BLaER1 (cell line): ENCODE data around the gene IL13.
A peak's percentile ranks its signal among the peaks of the same experiment; 100 is the strongest.

Experiments
- H3K27ac ChIP-seq: shearing (Covaris generic); formaldehyde crosslinking; 2 replicates; pipeline ENCODE4 v1.8.1; 2022
- H3K27me3 ChIP-seq: shearing (Covaris generic); formaldehyde crosslinking; 2 replicates; pipeline ENCODE4 v1.8.1; 2022
- H3K36me3 ChIP-seq: shearing (Covaris generic); formaldehyde crosslinking; 2 replicates; pipeline ENCODE4 v1.8.1; 2022
- H3K4me1 ChIP-seq: shearing (Covaris generic); formaldehyde crosslinking; 2 replicates; pipeline ENCODE4 v1.8.1; 2022
- H3K4me2 ChIP-seq: shearing (Covaris generic); formaldehyde crosslinking; 2 replicates; pipeline ENCODE4 v1.8.1; 2022
- H3K4me3 ChIP-seq: shearing (Covaris generic); formaldehyde crosslinking; 2 replicates; pipeline ENCODE4 v1.8.1; 2022
- H3K9ac ChIP-seq: shearing (Covaris generic); formaldehyde crosslinking; 2 replicates; pipeline ENCODE4 v1.8.1; 2022
- H3K9me3 ChIP-seq: shearing (Covaris generic); formaldehyde crosslinking; 2 replicates; pipeline ENCODE4 v1.8.1; 2022
- H4K20me1 ChIP-seq: shearing (Covaris generic); formaldehyde crosslinking; 2 replicates; pipeline ENCODE4 v1.8.1; 2022
- Cebpa-rat ChIP-seq: shearing (Covaris generic); IDR thresholded peaks from 2 replicates; pipeline ENCODE4 v1.8.1; 2022

The IL13 gene

DNA sequence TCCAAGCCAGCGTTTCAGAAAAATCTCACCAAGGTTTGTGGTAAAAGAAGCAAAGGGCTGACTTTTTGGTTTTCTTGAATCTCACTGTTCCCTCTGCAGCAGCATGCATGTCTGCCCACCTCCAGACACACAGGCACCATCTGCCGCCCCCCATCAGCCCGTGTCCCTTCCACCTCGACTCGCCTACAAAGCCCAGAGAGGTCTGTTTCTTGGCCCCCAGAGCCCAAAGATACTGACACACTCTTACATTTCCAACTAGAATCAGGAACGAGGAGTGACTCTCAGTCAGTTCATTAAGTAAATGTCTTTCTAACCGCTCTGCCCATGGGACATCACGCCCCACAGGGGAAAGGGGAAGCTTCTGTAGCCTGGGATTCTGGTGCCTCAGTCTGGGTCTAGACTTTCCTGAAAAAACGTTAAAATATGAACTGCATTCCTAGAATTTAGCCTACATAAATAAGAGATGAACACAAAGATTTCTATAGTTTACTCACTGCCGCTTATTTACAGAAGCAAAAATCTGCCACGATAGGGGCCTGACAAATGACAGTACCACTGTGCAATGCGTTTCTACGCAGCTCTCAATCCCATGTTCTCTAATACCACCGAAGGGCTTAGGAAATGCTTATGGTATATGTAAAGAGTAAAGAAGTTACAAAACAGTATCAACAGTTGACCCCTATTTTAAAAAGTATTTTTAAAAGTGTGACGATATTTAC lies 19.9 kb downstream of the IL13 start:
- Histone ChIP-seq H3K4me2 (no peak overlapping the region), H3K36me3 (no peaks in the 10 kb centered on the region), H3K4me3 (no peak overlapping the region), H3K9me3 (no peaks in the 10 kb centered on the region), H3K4me1 (peaks cover 7% of the 10 kb centered on the region; the same call in 1 of the 2 replicates), H3K27me3 (no peaks in the 10 kb centered on the region), H3K9ac (no peak overlapping the region), H4K20me1 (no peaks in the 10 kb centered on the region), H3K27ac (no peak overlapping the region)
- no peak for TF ChIP-seq Cebpa-rat

DNA sequence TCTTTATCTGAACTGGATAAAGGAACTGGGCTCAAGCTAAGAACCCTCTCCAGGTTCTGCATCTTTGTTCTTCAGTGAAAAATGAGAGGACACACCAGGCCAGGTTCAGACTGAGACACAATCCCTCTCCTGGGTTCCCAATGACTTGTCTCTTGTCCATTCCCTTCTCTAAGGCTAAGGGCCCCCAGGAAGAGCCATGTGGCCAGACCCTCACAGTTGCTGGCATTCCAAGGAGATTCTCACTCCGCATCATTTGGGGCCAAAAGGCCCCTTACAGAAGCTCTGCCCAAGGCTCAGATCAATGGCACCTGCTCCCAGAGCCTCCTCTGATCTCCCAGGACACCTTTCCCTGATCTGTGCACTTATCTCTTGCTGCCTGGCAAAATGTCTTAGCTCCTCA lies 20.8 kb downstream of the IL13 start:
- H3K4me3 ChIP-seq = no peak overlapping the region
- peaks cover 7% of the 10 kb centered on the region; the same call in 1 of the 2 replicates for H3K4me1 ChIP-seq
- no peak overlapping the region for H3K27ac ChIP-seq
- H3K9ac ChIP-seq = no peak overlapping the region
- no peak overlapping the region for H3K4me2 ChIP-seq
- H3K36me3 ChIP-seq = no peaks in the 10 kb centered on the region
- no peaks in the 10 kb centered on the region for H3K27me3 ChIP-seq
- H4K20me1 ChIP-seq = no peaks in the 10 kb centered on the region
- no peak for TF ChIP-seq Cebpa-rat
- no peaks in the 10 kb centered on the region for H3K9me3 ChIP-seq

DNA sequence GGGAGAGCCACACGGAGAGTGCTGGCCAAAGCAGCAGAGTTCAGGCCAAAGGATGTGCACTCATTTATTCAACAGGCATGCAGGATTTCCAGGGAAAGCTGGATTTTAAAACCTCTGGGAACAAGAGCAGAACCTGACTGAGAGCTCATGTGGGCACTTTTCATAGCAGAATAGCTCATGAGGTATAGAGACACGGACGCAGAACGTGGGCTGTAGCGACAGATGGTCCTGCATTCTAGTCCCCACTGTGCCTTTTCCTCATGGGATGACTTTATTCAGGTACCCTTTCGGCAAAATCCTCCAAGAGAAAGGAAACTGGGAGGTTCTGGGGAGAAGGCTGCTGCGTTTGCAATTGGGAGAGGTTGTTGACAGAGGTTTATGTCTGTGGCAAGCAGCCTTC lies 21.2 kb downstream of the IL13 start:
- no peaks in the 10 kb centered on the region for H3K36me3 ChIP-seq
- no peak for TF ChIP-seq Cebpa-rat
- H3K4me2 ChIP-seq = no peak overlapping the region
- no peak overlapping the region for H3K9ac ChIP-seq
- no peaks in the 10 kb centered on the region for H3K9me3 ChIP-seq
- no peak overlapping the region for H3K4me3 ChIP-seq
- H3K27ac ChIP-seq = no peak overlapping the region
- H4K20me1 ChIP-seq = no peaks in the 10 kb centered on the region
- H3K4me1 ChIP-seq = peaks cover 10% of the 10 kb centered on the region
- H3K27me3 ChIP-seq = no peaks in the 10 kb centered on the region

DNA sequence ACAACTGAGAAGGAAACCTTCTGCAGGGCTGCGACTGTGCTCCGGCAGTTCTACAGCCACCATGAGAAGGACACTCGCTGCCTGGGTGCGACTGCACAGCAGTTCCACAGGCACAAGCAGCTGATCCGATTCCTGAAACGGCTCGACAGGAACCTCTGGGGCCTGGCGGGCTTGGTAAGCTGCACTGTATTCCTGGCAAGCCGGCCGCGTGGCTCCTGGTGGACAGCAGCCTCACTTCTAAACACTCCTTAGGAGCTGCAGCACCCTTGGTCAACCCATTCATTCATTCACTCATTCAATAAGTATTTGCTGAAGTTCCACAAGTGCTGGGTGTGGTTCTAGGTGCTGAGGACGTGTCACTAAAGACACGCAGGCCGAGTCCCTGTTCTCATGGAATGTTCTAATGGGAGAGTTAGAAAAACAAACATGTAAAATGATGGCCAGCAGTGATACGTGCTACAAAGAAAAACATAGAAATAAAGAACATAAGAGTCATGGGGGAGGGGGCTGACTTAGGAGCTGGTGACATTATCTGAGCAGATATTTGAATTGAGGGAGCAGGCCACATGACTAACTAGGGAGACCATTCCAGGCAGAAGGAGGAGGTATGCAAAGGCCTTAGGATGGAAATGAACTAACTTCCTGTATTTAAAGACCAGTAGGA lies 21.9 kb downstream of the IL13 start:
- no peaks in the 10 kb centered on the region for H3K36me3 ChIP-seq
- H3K9me3 ChIP-seq = no peaks in the 10 kb centered on the region
- no peaks in the 10 kb centered on the region for H4K20me1 ChIP-seq
- H3K4me3 ChIP-seq = no peak overlapping the region
- H3K4me2 ChIP-seq = no peak overlapping the region
- no peaks in the 10 kb centered on the region for H3K27me3 ChIP-seq
- no peak overlapping the region for H3K9ac ChIP-seq
- H3K4me1 ChIP-seq = peaks cover 17% of the 10 kb centered on the region
- no peak for TF ChIP-seq Cebpa-rat
- H3K27ac ChIP-seq = no peak overlapping the region

DNA sequence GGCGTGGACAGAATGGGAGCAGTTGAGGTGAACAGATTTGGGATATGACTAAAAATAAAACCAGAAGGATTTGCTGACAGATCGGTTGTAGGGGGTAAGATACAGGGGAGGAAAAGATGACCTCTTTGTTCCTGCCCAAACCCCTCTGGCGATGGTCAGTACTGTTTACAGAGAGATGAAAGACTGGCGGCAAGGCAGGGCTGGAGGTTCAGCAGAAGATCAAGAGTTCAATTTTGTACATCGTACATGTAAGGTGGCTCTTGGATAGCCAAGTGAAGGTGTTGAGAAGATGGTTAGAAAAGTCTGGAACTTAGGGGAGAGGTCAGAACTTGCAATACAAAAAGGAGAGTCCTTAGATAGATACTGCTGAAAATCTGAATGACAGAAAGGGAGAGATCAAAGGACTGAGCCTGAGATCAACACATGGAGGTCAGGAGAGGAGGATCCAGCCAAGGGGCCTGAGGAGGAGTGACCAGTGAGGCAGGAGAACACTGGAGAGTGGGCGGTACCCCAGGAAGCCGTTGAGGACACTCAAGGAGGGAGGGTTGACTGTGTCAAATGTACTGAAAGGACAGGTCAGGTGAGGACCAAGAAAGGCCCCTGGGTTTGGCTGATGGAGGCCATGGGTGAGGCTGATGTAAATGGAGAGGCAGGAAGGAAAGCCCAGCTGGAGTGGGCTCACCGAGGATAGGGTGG lies 23.0 kb downstream of the IL13 start:
- Histone ChIP-seq H3K9ac (no peak overlapping the region), H3K27ac (no peak overlapping the region), H3K4me1 (peaks cover 28% of the 10 kb centered on the region), H3K9me3 (no peaks in the 10 kb centered on the region), H3K4me2 (peak overlapping the region; percentile 2; the same call in 1 of the 2 replicates), H3K4me3 (no peak overlapping the region), H3K27me3 (no peaks in the 10 kb centered on the region), H3K36me3 (no peaks in the 10 kb centered on the region), H4K20me1 (no peaks in the 10 kb centered on the region)
- TF ChIP-seq Cebpa-rat = no peak

DNA sequence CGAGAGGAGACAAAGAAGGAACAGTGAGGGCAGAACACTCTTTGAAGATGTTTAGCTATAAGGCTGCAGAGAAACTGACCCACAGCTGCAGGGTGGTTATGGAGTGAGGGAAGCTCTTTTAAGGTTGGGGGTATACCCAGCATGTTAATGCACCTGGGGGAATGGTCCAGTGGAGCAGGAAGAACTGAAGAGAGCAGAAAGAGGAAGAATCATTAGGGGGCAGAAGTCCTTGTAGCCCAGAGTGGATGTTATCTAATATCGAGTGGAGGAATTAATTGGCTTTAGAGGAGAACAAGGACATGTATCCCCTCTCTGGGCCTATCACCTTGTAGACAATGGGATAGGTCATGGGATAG lies 23.5 kb downstream of the IL13 start:
- no peaks in the 10 kb centered on the region for H4K20me1 ChIP-seq
- H3K9ac ChIP-seq = no peak overlapping the region
- peaks cover 30% of the 10 kb centered on the region for H3K4me1 ChIP-seq
- no peaks in the 10 kb centered on the region for H3K9me3 ChIP-seq
- H3K4me2 ChIP-seq = peak overlapping the region; percentile 2; the same call in 1 of the 2 replicates
- no peaks in the 10 kb centered on the region for H3K27me3 ChIP-seq
- H3K27ac ChIP-seq = no peak overlapping the region
- no peak for TF ChIP-seq Cebpa-rat
- H3K4me3 ChIP-seq = no peak overlapping the region
- no peaks in the 10 kb centered on the region for H3K36me3 ChIP-seq

DNA sequence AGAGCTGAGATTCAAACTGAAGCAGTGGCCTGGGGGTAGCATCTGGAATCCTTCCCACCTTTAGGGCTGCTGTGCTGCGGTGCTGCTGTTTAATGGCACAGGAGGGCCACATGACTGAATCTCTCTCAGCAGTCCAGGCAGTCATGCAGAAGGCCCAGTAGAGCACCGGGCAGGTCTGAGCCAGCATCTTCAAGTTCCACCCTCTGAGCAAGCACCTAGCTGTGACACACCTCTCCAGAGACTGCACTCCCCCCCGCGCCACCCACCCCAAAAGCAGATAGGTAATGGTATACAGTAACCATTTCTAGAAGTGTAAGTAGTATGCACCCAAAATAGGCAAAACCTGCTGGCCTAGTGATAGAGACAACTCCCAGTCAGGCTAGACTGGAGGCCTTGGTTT lies 24.0 kb downstream of the IL13 start:
- no peak for TF ChIP-seq Cebpa-rat

DNA sequence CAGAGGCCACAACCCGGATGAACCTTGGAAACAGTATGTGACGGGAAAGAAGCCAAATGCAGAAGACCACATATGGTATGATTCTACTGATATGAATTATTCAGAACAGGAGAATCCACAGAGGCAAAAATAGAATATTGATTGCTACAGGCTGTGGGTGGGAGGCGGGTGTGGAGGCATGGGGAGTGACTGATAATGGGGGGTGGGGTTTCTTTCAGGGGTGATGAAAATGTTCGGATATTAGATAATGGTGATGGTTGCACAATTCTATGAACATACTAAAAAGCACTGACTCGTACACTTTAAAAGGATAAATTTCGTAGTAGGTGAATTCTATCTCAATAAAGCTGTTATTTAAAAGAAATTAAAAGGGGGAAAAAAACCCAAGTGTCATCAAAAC lies 26.5 kb downstream of the IL13 start:
- H3K27ac ChIP-seq = no peak overlapping the region
- H3K36me3 ChIP-seq = no peaks in the 10 kb centered on the region
- H3K4me2 ChIP-seq = peak overlapping the region; percentile 62
- H4K20me1 ChIP-seq = no peaks in the 10 kb centered on the region
- H3K9ac ChIP-seq = no peak overlapping the region
- TF ChIP-seq Cebpa-rat = no peak
- H3K4me3 ChIP-seq = no peak overlapping the region
- H3K4me1 ChIP-seq = peaks cover 44% of the 10 kb centered on the region
- no peaks in the 10 kb centered on the region for H3K9me3 ChIP-seq
- no peaks in the 10 kb centered on the region for H3K27me3 ChIP-seq

More for the DNA sequence above, 24.0 kb downstream of the IL13 start:
- Histone ChIP-seq H3K9me3 (no peaks in the 10 kb centered on the region), H3K27ac (no peak overlapping the region), H3K27me3 (no peaks in the 10 kb centered on the region), H3K4me3 (no peak overlapping the region), H3K4me1 (peaks cover 30% of the 10 kb centered on the region), H3K36me3 (no peaks in the 10 kb centered on the region), H4K20me1 (no peaks in the 10 kb centered on the region), H3K4me2 (no peak overlapping the region), H3K9ac (no peak overlapping the region)

DNA sequence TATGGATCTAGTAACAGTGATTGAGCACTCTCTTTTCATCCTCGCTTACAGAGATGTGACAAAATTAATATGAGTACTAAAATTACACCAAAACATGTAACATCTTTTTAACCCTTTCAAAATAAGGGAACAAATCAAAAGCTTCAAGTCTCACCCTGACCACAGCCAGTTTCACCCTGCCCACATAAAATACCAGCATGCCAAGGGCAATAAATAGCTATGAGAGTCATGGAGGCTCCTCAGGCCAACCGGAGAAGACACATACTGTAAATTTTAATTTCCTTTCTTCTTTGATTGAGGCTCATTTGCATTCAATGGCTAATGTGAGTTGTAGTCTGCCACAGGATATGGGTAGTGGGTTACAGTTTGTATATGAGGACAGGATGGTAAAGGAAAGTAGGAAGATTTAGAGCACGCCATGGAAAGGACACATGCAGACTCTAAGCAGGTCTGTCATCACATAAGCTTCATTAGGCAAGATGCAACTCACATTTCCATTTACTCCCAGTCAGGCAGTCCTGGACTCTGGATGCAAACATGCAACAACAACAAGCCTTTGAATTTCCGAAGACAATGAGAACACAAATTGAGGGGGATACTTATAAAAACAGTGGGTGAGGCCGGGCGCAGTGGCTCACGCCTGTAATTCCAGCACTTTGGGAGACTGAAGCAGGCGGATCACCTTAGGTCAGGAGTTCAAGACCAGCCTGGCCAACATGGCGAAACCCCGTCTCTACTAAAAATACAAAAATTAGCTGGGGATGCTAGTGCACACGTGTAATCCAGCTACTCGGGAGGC lies 27.1 kb downstream of the IL13 start:
- Histone ChIP-seq H3K4me2 (peak overlapping the region; percentile 62), H3K36me3 (no peaks in the 10 kb centered on the region), H4K20me1 (no peaks in the 10 kb centered on the region), H3K4me1 (peaks cover 44% of the 10 kb centered on the region), H3K9ac (no peak overlapping the region), H3K4me3 (no peak overlapping the region), H3K27me3 (no peaks in the 10 kb centered on the region), H3K9me3 (no peaks in the 10 kb centered on the region), H3K27ac (no peak overlapping the region)
- no peak for TF ChIP-seq Cebpa-rat
